ENCODE data around the gene TRAF3IP3.

TRAF3IP3 gene

GRCh38 chr1:209817691-209818090 is 61.8 kb downstream of the TRAF3IP3 start:
- no peak overlapping the region for H3K4me3 ChIP-seq (ENCODE audit: low read length)
- TF ChIP-seq, protein P1, sequence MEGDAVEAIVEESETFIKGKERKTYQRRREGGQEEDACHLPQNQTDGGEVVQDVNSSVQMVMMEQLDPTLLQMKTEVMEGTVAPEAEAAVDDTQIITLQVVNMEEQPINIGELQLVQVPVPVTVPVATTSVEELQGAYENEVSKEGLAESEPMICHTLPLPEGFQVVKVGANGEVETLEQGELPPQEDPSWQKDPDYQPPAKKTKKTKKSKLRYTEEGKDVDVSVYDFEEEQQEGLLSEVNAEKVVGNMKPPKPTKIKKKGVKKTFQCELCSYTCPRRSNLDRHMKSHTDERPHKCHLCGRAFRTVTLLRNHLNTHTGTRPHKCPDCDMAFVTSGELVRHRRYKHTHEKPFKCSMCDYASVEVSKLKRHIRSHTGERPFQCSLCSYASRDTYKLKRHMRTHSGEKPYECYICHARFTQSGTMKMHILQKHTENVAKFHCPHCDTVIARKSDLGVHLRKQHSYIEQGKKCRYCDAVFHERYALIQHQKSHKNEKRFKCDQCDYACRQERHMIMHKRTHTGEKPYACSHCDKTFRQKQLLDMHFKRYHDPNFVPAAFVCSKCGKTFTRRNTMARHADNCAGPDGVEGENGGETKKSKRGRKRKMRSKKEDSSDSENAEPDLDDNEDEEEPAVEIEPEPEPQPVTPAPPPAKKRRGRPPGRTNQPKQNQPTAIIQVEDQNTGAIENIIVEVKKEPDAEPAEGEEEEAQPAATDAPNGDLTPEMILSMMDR (conservative IDR thresholded peaks at IDR 0.05; ENCODE audit: low read depth, low read length): no peak
- DNase-seq (ENCODE audit: low read depth): no peak

- H3K4me3 ChIP-seq (ENCODE audit: low read length): no peak overlapping the region
- TF ChIP-seq, protein P1 (conservative IDR thresholded peaks at IDR 0.05; ENCODE audit: low read depth, low read length): no peak
- DNase-seq (ENCODE audit: low read depth): no peak
These were observed 63.2 kb downstream of the TRAF3IP3 start for GRCh38 chr1:209819058-209819457.

DNA sequence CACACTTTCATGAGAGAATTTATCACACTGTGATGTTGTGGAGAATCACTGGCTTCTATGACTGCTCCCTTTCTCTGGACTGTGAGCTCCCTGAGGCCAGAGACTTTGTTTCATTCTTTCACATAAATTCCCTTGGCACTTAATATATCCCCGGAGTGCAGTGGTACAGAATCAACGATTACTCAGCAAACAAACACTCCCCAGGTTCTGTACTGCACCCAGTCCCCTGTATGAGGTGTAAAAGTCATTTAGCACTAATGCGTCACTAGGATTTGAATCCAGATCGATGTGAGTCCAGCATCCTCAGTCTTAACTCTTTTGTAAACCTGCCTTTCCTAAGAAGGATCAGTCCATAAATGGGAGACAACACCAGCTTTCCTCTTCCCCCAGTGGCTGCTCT is 65.1 kb downstream of the TRAF3IP3 start:
- H3K4me3 ChIP-seq (ENCODE audit: low read length): no peak overlapping the region
- DNase-seq (ENCODE audit: low read depth): no peak

DNA sequence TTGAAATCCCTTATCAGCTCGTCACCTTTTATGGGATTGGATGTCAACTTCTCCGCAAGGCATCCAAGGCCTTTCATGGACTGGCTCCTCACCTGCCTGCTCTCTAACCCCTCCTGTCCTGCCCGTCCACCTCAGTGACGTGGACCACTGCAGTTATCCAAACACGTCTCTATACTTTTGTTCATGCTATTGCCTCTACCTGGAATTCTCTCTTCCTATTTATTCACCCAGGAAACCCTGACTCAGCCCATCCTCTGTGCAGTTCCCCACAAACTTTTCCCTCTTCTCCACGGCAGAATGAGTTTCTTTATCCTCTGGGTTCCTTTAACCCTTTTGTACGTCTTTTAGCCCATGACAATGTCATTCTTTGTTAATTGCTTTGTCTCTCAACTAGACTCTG is 66.9 kb downstream of the TRAF3IP3 start:
- no peak for DNase-seq (ENCODE audit: low read depth)
- TF ChIP-seq, protein P1 (conservative IDR thresholded peaks at IDR 0.05; ENCODE audit: low read depth, low read length): no peak
- no peak overlapping the region for H3K4me3 ChIP-seq (ENCODE audit: low read length)

More for the DNA sequence above, 65.1 kb downstream of the TRAF3IP3 start:
- TF ChIP-seq, protein P1 (conservative IDR thresholded peaks at IDR 0.05; ENCODE audit: low read depth, low read length): no peak

- no peak for DNase-seq (ENCODE audit: low read depth)
- TF ChIP-seq, protein P1 (conservative IDR thresholded peaks at IDR 0.05; ENCODE audit: low read depth, low read length): peak; percentile 78
- H3K4me3 ChIP-seq (ENCODE audit: low read length): no peak overlapping the region
These were observed 67.5 kb downstream of the TRAF3IP3 start for GRCh38 chr1:209823143-209824041.

DNA sequence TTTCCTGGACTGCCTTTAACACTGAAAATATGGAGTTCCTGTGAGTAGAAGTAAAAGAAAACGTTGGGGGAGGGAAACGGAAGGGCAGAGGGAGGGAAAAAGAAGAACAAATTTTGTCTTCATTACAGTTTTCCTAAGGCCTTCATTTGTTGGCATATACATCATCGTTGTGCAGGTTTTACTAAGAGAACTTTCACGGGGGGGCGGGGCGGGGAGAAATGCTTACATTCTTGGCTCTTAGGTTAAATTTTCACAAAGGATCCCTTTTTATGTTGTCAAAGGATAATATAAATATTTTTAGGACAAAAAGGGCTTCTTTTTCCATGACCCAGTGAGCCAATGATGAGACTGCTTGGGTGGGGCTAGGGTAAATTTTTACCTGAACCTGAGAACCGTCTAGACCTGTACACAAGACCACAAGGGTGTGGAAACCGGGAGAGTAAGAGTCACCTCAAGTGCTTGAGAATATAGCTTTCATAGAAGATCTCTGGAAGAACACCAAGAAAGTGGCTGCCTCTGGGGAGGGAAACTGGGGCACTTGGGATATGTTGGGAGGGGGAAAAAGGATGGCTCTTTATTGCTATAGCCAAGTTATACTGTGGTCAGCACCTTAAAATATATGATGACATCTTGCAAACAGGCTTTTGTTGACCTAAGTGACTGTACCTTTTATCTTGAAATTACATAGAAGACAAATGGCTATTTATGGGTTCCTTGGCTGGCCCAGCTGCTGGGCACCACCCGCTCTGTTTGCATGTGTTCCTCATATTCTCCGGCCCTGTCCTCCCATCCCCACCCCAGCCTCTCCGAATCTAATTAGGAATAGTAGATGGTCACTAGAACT is 70.0 kb downstream of the TRAF3IP3 start:
- TF ChIP-seq, protein P1 (conservative IDR thresholded peaks at IDR 0.05; ENCODE audit: low read depth, low read length): no peak
- no peak overlapping the region for H3K4me3 ChIP-seq (ENCODE audit: low read length)
- no peak for DNase-seq (ENCODE audit: low read depth)
